Forelimb muscle (tissue), 1 donor: Measurements from ENCODE around the gene INHBC. TPM values are rescaled to one million over a fixed set of nuclear protein-coding genes. Genes with fewer than 3 reads are reported as not detected.

ENCODE experiments used
- DNase-seq: peaks from one replicate; pipeline ENCODE4 v3.0.0-alpha.2; 2013; ENCODE audit warnings: low read depth
- polyA plus RNA-seq: library from polyadenylated mRNA; unstranded; fragments of 120-200 nt; gene quantifications from one replicate; pipeline ENCODE4 v1.2.1, GENCODE V29; 2013; ENCODE audit not compliant: insufficient read length

INHBC gene
- polyA plus RNA-seq, 1 donor = 0.25 TPM

GRCh38 chr12:57469296-57470164 lies 34.9 kb downstream of the INHBC start:
- no peak for DNase-seq

DNA sequence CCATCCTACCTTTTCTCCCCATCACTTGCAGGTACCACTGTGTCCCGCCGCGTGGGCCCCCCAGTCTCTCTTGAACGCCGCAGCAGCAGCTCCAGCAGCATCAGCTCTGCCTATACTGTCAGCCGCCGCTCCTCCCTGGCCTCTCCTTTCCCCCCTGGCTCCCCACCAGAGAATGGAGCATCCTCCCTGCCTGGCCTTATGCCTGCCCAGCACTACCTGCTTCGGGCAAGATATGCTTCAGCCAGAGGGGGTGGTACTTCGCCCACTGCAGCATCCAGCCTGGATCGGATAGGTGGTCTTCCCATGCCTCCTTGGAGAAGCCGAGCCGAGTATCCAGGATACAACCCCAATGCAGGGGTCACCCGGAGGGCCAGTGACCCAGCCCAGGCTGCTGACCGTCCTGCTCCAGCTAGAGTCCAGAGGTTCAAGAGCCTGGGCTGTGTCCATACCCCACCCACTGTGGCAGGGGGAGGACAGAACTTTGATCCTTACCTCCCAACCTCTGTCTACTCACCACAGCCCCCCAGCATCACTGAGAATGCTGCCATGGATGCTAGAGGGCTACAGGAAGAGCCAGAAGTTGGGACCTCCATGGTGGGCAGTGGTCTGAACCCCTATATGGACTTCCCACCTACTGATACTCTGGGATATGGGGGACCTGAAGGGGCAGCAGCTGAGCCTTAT lies 35.8 kb downstream of the INHBC start:
- DNase-seq = no peak

GRCh38 chr12:57470970-57471656 lies 36.5 kb downstream of the INHBC start:
- no peak for DNase-seq

GRCh38 chr12:57471661-57472060 lies 37.1 kb downstream of the INHBC start:
- no peak for DNase-seq

- DNase-seq = no peak
These were observed 37.8 kb downstream of the INHBC start for GRCh38 chr12:57472391-57472790.

- DNase-seq = no peak
These were observed 38.8 kb downstream of the INHBC start for GRCh38 chr12:57473392-57473791.

- no peak for DNase-seq
These were observed 39.3 kb downstream of the INHBC start for GRCh38 chr12:57473886-57474285.

DNA sequence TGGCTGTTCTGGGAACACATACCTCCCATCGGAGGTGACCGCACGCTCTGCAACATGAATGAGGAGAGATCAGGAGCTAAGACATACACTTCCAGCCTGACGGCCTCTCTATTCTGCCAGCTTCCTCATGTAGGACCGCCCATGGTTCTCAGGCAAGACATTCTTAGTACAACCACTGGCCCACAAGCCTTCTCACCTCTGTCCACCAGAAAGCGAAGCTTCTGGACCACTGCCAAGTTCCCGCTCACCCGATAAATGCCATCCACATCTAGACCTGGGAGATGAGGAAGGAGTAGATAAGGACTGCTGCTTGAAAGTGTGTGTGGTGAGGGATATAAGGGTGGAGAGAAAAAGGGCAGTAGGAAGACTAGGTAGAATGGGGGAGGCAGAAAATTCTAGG lies 39.8 kb downstream of the INHBC start:
- DNase-seq = no peak

DNA sequence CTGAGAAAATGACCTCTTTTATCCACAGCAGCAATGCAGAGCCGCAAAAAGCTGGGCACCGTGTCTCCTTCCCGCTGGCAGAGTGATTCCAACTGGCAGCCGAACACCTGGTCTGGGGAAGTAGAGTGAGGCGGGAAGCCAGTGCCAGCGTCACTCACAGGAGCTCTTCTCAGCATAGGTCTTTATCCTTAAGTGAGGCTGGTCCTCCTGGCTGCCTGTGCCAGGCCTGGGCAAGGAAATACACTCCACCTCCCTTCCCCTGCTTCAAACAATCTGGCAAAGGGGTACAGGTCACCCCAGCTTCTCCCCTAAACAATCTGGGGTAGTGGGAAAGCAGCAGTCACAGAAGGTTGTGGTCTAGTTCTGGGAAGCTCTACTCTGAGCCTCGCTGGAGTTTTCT lies 40.3 kb downstream of the INHBC start:
- DNase-seq = no peak

- no peak for DNase-seq
These were observed 40.9 kb downstream of the INHBC start for GRCh38 chr12:57475271-57476161.

DNA sequence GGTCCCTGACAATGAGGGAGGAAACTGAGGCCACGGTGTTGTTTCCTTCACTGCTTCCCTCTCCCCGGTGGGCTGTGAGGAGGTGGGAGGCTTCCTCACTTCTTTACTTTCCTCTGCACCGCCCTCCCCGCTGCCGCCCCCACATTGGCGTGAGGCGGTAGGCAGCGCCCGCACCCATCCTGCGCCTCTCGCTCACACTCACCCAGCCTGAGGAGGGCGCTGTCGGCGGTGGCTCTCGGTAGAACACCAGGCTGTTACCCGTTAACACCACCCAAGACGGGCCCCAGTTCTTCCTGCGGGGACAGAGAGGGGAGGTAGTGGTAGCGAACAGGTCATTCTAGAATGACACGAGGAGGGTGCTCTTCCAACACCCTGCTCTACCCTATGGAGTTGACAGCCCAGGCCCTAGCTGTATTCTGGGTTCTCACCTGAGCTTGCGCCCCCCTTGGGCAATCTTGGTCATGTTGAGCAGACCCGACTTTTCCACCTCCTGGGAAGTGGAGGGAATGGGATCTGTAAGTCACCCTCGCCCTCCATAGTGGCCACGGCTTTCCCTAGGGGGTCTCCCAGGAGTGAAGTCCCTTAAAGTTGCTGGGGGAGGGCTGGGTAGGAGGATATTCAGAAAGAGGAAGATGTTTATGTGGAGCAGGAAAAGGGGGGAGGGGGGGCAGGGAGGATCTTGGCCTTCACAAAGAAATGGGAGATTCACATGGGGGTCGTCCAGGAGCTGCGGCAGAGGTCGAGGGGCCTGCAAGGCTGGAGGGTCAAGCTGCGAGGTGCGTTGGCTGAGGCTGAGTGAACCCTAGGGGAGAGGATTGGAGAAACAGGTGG lies 41.8 kb downstream of the INHBC start:
- DNase-seq = no peak

GRCh38 chr12:57476993-57477709 lies 42.6 kb downstream of the INHBC start:
- DNase-seq = no peak

DNA sequence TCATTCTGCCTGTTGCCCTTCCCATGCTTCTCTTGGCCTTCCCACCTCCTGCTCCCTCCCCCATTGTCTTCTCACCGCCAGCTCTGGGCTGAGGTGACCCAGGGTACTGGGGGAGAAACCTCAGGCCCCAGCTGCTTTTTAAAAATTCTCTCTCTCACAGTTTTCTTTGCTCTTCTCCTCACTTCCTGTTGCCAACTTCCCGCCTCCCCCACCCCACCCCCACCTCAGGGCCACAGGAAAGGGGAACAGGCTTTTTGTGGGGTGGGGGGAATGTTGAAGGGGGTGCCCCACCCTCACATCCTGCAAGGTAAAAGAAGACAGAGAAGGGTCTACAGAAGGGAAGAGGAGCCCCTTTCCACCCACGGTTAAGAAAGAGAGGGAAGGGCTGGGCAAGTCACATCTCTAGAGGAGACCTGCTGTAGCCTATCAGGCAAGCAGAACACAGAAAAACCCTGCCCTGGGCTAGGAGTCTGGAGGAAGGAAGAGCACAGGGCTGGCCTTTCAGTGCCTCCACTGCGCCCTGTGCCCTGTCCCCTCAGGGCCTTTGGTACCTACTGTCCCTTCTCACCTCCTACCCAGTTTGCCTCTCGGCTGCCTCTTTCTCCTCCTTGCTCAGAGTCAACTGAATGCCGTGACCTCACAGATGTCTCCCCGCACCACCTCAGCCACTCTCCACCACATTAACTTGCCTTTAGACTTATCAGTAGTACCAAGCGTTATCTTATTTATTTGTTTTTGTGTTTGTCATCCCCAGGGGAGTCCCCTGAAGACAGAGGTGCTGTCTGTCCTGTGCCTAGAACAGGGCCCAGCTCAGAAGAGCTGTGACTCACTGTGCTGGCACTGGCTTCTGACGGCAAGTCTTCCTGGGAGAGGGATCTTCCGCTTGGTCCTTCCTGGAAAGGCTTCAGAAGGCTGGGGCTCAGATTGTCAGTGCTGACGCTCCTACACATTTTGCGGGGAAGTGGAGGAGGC lies 43.4 kb downstream of the INHBC start:
- DNase-seq = no peak

- no peak for DNase-seq
These were observed 44.4 kb downstream of the INHBC start for GRCh38 chr12:57479043-57479375.

GRCh38 chr12:57479376-57480115 lies 45.0 kb downstream of the INHBC start, which contains the start of gene ARHGAP9:
ARHGAP9 (minus strand) TSS chr12:57479866; CDS start chr12:57479406, 460 bp downstream.
- no peak for DNase-seq

- no peak for DNase-seq
These were observed 47.1 kb downstream of the INHBC start for GRCh38 chr12:57481671-57482070.

- no peak for DNase-seq
These were observed 48.9 kb downstream of the INHBC start for GRCh38 chr12:57483466-57483865.

DNA sequence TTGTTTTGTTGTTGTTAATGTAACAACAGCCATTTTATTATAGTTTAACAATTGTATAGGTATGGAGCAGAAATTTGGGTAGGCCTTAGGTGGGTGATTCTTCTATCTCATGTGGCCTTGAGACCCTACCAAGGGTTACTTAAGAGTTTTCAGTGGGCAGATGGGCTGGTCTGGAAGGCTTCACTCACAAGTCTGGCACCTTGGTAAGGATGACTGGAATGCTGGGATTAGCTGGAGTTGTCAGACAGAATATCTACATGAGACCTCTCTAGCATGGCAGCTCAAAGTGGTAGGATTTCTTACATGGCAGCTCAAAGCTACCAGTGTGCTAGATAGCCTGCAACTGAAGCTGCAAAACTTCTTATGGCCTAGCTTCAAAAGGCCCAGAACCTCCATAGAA lies 51.1 kb downstream of the INHBC start:
- DNase-seq = no peak
